Right lobe of liver (tissue), 4 donors: ENCODE data around the gene PROB1.

Source experiments
- CTCF ChIP-seq, 4 donors: fragments of 200-600 bp in 3 of 4; fragments of 450-650 bp in 1 of 4; IDR thresholded peaks; one replicate each; pipeline versions ENCODE4 v1.5.1 to v1.8.0; 2016 to 2022; ENCODE audit warnings: antibody characterized with exemption in 4 of 4, mild to moderate bottlenecking in 2 of 4
- POLR2A ChIP-seq: fragments of 450-650 bp; IDR thresholded peaks from one replicate; pipeline ENCODE4 v1.6.1; 2017; ENCODE audit warnings: antibody characterized with exemption, mild to moderate bottlenecking
- donor health status: DM: no; HTN: no; CAD: no.
- donor health status: DM: no; HTN: no; CAD: no.
- donor health status: DM: no; HTN: yes; CAD: no.

- TF ChIP-seq CTCF (IDR thresholded peaks at IDR 0.05), result no peak
- TF ChIP-seq POLR2A, result no peak
Observed at GRCh38 chr5:139399501-139400121, 4.7 kb upstream of the PROB1 start.
